NCI-H748 (cell line): ENCODE results near the gene EIF5B.
A peak's percentile ranks its signal among the peaks of the same experiment; 100 is the strongest.
"Not testable (repeated sequence)": the region's sequence is repeated elsewhere in the genome, so short reads cannot be mapped to it uniquely, and the experiment has no call there.

ENCODE experiments used
- DNase-seq: peaks from one replicate; lab custom pipeline; 2025; ENCODE audit not compliant: unreplicated experiment; lab: John Stamatoyannopoulos, UW

EIF5B gene, protein sequence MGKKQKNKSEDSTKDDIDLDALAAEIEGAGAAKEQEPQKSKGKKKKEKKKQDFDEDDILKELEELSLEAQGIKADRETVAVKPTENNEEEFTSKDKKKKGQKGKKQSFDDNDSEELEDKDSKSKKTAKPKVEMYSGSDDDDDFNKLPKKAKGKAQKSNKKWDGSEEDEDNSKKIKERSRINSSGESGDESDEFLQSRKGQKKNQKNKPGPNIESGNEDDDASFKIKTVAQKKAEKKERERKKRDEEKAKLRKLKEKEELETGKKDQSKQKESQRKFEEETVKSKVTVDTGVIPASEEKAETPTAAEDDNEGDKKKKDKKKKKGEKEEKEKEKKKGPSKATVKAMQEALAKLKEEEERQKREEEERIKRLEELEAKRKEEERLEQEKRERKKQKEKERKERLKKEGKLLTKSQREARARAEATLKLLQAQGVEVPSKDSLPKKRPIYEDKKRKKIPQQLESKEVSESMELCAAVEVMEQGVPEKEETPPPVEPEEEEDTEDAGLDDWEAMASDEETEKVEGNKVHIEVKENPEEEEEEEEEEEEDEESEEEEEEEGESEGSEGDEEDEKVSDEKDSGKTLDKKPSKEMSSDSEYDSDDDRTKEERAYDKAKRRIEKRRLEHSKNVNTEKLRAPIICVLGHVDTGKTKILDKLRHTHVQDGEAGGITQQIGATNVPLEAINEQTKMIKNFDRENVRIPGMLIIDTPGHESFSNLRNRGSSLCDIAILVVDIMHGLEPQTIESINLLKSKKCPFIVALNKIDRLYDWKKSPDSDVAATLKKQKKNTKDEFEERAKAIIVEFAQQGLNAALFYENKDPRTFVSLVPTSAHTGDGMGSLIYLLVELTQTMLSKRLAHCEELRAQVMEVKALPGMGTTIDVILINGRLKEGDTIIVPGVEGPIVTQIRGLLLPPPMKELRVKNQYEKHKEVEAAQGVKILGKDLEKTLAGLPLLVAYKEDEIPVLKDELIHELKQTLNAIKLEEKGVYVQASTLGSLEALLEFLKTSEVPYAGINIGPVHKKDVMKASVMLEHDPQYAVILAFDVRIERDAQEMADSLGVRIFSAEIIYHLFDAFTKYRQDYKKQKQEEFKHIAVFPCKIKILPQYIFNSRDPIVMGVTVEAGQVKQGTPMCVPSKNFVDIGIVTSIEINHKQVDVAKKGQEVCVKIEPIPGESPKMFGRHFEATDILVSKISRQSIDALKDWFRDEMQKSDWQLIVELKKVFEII

DNA sequence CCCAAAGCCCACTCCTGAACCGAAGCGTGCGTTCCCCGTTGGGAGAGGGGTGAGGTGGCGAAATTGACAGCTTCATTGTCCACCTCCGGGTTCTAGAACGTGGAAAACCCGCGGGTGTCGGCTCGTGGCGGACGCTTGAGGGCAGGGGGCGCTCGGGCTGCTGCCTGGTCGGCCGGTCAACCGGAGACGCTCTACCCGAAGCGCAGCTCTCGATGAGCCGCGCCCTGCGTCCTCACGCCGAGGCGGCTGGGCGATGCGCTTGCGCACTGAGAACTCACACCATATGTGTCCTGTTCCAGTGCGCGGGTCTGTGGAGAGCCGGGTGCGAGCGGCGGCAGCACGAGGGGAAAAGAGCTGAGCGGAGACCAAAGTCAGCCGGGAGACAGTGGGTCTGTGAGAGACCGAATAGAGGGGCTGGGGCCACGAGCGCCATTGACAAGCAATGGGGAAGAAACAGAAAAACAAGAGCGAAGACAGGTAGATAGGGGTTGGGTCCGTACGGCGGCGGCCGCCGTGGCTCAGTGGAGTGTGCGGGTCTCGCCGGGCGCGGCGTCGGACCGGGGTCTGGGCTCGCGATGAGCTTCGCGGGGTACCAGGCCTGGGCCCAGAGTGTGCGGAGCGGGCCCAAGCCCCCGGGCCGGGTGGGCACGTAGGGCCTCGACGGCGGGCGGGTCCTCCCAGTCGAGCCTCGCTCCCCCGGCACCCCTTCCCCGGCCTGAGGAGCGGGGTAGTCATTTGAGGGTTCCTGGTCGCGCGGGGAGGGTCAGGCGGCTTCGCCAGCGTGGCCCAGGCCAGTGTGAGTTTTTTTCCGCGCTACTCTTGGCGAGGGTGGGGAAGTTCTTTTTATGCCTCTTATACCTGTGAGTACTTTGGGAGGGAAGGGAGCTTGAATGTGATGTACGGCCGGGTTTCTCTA is at the start of gene EIF5B:
EIF5B (plus strand) TSS at position 277 of the 916 bp plus-strand sequence; CDS start at position 443, 166 bp downstream.
- DNase-seq: peak; percentile 96

DNA sequence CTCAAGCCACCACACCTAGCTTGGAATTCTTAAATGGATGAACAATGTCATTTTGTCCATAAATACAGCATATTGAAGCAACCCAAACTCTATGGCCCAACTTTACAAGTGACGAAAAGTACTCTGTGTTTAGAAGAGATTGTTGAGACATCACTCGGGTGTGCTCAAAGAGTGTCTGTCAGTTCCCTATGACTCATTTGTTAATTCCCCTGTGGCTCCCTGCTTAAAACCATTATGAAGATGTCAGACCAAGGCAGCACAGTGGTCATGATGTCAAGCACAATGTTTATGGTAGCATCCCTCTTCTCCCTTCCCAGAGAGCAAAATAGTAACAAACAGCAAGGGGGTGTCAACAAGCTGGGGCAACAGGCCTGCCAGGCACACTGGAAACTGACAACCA is 39.2 kb upstream of the EIF5B start:
- DNase-seq: no peak

DNA sequence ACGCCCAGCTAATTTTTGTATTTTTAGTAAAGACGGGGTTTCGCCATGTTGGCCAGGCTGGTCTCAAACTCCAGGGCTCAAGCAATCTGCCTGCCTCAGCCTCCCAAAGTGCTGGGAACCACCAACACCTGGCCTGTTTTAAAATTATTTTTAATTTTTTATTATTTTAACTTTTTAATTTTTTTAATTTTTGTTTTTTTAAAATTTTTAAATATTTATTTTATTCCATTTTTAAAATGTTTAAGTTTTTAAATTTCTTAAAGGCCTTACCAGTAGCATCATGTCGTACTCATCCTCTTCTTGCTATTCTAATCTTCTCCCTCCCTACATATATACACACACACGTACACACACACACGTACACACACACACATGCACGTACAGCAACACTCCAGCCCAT is 37.6 kb upstream of the EIF5B start:
- DNase-seq: no peak

DNA sequence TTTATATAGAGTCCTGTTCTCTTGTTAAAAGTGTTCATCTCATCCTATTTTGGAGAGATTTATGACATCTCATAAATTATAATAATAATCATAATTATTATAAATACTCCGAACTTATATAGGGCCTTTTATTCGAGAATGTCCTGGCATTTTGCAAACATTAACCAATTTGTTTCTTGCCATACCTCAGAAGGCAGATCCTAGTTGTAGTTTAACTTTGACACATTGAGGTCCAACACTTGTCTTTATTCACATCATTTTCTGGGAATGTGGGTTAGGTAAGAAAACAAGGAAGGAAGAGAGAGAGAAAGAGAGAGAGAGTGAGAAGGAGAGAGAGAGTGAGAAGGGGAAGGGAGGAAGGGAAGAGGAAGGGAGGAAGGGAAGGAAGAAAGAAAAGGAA is 36.1 kb upstream of the EIF5B start, which contains the start of gene LYG1:
LYG1 (minus strand) TSS at position 101 of the 400 bp plus-strand sequence. CDS start 5,527 bp downstream, outside the sequence.
- not testable (repeated sequence) for DNase-seq

DNA sequence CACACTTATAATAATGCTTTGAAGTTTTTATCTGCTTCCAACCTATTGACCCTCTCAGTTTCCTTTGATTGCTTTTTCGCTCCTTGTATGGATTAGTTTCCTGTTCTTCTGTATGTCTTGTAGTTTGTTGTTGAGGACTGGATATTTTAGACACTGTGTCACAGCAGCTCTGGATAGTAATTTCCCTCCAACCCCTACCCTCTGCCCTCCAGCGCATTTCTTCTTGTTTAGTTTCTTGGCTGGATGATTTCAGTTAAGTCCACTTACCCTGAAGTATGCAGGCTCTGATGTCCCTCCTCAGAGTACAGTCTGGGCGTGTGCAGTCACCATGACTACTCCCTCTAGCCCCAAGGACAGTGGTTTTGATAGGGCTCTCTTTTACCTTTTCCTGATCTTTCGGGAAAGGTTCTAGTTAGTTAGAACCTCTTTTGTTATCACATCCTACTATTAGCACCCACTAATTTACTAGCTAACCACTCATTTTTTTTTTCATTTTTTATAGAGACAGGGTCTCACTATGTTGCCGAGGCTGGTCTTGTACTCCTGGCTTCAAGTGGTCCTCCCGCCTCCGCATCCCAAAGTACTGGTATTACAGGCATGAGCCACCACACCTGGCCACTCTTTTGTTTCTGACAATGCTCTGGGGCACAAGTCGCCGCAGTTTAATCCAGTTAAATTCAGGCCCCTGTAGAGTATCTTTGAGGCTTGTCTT is 19.9 kb upstream of the EIF5B start:
- no peak for DNase-seq

DNA sequence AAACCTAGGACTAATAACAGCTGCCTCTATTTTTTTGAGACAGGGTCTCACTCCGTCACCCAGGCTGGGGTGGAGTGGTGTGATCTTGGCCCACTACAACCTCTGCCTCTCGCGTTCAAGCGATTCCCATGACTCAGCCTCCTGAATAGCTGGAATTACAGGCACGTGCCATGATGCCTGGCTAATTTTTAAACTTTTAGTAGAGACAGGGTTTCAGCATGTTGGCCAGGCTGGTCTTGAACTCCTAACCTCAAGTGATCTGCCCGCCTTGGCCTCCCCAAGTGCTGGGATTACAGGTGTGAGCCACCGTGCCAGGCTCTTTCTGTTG is 19.4 kb upstream of the EIF5B start:
- not testable (repeated sequence) for DNase-seq

DNA sequence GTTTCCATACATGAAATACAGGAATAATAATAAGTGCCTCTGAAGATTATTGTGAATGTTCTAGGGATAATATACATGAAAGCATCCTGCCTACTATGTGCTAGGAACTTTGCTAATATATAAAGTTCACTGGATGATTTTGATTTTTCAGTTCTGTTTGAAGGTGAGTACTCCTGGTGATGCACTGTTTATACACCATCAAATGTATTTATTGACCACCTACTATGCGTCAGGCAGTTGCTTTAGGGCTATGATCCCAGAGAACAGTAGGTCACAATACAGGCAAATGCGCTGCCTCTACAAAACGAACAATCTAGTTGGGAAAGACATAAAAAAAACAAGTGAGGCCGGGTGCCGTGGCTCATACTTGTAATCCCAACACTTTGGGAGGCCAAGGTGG is 11.8 kb upstream of the EIF5B start:
- DNase-seq: no peak

DNA sequence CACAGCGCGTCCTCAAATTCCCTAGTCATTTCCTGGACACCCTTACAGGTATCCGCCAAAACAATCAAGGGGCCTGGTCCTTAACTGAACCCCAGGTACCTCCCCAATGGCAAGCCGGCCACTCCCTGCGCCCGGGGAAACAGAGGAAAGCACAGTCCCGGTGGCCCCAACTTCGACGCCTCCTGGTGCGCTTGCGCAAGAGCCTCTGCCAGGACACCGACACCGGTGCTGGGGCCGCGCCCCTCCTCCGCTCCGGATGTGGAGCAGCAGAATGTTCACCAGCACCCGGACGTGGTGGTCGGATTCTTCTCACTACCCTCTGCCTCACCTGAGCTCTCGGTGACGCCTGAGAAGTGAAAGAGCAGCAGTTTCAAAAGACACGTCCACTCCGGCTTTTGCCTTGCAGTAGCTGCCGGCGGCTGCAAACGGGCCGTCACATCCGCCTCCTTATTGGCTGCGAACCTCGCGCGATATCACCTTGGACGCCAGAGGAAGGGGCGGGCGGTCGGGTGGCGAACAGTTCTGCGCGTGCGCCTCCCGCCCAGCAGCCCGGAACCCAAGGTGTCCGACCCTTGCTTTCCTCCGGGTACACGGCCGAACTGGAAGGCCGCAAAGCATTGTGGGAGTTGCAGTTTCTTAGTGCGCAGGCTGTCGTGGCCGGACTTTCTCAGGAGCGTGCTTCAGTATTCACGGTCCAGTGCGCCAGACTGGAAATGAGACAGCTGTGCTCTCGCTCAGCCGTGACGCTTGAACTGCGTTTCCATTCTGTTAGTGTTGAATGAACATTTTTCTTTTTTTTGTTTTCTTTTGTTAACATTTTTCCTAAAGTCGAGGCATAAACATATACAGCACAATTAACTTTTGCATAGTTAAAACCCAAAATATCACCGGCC is 1.0 kb upstream of the EIF5B start, which contains the start of gene TXNDC9:
TXNDC9 (minus strand) TSS at position 423 of the 893 bp plus-strand sequence. CDS start 3,123 bp downstream, outside the sequence.
- DNase-seq: peak; percentile 99

DNA sequence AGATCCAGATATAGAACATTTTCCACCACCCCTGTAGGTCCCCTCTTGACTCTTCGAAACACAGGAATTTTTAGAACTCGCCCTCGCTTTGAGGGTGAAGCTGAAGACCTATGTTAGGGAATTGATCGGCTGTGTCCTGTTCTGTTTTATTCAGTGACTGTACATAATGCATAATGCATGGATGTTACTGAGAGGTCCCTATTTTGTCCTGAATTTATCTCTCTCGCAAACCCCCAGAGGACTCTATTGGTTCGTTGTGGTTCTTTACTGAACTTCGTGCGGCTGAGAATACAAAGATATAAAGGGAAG is 431 bp upstream of the EIF5B start:
- DNase-seq: no peak

DNA sequence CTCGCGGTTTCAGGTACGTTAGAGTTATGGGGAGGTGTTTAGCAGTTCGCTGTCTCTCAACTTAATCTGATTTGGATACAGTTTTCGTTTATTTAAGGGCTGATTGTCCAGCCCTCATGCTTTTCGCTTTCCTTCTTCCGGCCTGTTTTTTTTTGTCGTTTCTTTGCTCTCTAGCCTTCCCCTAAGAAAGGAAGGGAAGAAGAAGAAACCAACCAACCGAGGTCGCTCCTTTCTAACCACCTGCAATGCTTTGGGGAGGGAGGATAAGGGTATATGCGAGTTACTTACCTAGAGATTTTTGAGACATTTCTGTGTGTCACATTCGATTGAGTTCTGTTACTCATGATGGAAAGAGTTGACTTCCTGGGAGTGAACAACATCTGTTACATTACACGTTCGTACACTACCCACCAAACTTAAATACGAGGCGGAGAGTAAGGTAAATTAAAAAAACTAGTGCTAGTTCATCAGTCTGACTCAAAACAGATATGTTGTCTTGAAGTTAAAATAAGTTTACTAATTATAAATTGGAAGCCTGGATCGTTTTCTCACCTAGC is 918 bp downstream of the EIF5B start:
- no peak for DNase-seq

DNA sequence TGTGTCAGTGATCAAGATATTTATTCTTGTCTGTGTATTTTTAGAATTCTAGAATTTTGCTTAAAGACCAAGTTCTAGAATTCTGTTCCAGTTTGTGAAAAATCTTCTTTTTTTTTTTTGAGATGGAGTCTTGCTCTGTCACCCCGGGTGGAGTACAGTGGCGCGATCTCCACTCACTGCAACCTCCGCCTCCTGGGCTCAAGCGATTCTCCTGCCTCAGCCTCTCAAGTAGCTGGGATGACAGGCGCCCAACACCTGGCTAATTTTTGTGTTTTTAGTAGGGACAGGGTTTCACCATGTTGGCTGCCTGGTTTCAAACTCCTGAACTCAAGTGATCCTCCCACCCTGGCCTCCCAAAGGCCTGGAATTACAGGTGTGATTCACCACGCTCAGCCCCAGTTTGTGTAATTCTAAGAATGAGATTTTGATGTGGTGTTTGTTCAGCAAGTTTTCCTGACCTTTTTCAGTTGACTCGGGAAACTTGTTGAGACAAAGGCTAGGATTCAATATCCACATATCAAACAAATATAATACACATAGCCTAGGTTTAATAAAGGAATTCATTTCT is 3.6 kb downstream of the EIF5B start:
- DNase-seq: no peak

DNA sequence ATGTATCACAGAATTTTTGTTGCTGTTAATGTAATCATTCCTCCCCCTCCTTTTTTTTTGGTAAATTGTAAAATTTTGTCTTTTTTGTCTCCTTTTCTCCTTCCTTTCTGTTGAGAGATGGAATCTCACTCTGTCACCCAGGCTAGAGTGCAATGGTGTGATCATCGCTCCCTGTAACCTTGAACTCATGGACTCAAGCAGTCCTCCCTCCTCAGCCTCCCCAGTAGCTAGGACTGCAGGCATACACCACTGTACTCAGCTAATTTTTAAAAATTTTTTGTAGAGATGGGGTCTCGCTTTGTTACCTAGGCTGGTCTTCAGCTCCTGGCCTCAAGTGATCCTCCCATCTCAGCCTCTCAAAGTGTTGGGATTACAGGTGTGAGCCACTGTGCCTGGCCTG is 5.3 kb downstream of the EIF5B start:
- DNase-seq: no peak

DNA sequence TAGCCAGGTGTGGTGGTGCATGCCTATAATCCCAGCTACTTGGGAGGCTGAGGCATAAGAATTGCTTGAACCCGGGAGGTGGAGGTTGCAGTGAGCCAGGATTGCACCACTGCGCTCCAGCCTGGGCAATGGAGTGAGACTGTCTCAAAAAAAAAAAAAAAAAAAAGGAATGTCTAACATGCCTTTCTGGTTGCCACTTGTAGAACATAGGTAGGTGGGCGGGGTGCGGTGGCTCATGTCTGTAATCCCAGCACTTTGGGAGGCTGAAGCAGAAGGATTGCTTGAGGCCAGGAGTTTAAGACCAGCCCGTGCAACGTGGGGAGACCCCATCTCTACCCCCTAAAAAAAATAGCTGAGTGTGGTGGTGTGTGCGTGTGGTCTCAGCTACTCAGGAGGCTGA is 8.3 kb downstream of the EIF5B start:
- DNase-seq: not testable (repeated sequence)

DNA sequence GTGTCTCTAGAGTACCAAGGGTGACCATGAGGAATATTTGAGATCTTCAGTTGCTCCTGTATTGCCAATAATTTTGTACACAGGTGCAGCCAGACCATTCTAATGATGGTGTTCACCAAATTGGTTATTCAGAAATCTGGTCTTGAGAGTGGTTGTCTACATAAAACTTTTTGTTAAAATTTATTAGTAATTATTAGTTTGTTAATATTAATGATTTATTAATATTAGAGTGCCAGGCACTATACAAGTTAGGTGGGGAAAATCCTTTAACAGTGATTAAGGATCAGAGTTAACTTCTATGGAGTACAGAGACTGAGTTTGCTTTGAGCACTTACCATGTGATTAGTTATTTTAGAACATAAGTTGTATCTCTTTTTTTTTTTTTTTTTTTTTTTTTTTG is 9.0 kb downstream of the EIF5B start:
- DNase-seq: no peak

DNA sequence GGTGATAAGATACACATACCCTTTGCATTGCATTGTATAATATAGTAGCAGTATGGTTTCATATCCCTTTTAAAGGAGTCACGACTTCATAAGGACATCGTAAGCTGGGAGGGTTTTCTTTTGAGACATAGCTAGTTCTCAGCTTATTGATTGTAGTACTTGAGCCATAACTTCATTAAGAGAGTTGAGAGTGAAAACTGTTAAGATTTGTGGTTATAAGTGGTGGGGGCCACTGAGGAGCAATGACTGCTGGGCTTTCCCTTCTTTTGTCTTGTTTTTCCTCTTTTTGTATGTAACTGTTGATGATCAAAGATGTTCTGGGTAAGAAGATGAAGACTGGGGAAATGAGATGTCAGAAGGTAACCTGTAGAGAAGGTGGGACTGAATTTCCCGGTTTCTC is 11.0 kb downstream of the EIF5B start:
- DNase-seq: no peak

DNA sequence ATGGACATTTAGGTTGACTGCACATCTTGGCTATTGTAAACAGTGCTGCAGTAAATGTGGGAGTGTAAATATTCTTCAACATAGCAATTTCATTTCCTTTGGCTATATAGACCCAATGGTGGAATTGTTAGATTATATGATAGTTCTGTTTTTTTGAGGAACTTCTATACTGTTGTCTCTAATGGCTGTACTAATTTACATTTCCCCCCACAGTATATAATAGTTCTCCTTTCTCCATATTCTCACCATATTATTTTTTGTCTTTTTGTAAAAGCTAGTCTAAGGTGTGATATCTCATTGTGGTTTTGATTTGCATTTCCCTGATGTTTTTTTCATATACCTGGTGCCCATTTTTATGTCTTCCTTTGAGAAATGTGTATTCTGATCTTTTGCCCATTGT is 13.0 kb downstream of the EIF5B start:
- DNase-seq: no peak

DNA sequence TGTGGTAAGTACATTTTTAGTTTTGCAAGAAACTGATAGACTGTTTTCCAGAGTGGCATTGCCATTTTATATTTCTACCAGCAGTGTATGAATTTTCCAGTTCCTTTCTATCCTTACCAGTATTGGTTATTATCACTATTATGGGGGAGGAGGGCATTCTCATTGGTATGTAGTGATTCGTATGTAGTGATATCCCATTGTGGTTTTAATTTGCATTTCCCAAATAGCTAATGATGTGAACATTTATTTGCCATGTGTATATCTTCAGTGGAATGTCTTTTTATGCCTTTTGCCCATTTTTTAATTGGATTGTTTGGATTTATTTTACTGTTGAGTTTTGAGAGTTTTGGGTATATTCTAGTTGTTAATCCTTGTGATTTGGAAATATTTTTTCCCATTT is 16.9 kb downstream of the EIF5B start:
- DNase-seq: no peak

DNA sequence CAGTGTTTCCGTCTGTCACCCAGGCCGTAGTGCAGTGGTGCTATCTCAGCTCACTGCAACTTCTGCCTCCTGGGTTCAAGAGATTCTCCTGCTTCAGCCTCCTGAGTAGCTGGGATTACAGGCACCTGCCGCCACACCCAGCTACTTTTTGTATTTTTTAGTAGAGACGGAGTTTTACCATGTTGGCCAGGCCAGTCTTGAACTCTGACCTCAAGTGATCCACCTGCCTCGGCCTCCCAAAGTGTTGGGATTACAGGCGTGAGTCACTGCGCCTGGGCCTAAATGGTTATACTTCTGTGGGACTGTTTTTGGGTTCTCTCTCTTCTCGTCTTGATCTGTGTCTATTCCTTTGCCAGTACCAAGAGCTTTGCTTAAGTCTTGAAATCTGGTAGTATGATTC is 17.6 kb downstream of the EIF5B start:
- DNase-seq: not testable (repeated sequence)
